Spleen (tissue), 11 donors: Measurements from ENCODE around the gene PLEKHM3. TPM values are rescaled to one million over a fixed set of nuclear protein-coding genes. Genes with fewer than 3 reads are reported as not detected.

Source experiments
- DNase-seq: peaks from one replicate; pipeline ENCODE4 v3.0.0-alpha.2; 2020
- H3K27ac ChIP-seq, 8 donors: fragments of 200-600 bp; sonication (generic) in 7 of 8; 1 replicate in 4 of 8; 2 replicates in 4 of 8; pipeline versions ENCODE4 v1.5.0 to v1.8.0; 2016 to 2021; ENCODE audit warnings: inconsistent platforms in 4 of 8, mild to moderate bottlenecking in 4 of 8, moderate library complexity in 1 of 8
- H3K27me3 ChIP-seq, 7 donors: fragments of 200-600 bp; sonication (generic) in 6 of 7; replicated peaks in 1 of 7; 1 replicate in 4 of 7; 2 replicates in 3 of 7; pipeline versions ENCODE4 v1.5.0 to v1.8.0; 2016 to 2021; ENCODE audit warnings: inconsistent platforms in 3 of 7, mild to moderate bottlenecking in 1 of 7
- H3K36me3 ChIP-seq, 6 donors: fragments of 200-600 bp; sonication (generic) in 5 of 6; 1 replicate in 4 of 6; 2 replicates in 2 of 6; pipeline versions ENCODE4 v1.5.0 to v1.8.0; 2016 to 2021; ENCODE audit warnings: inconsistent platforms in 2 of 6
- H3K4me1 ChIP-seq, 6 donors: fragments of 200-600 bp; sonication (generic) in 5 of 6; 1 replicate in 3 of 6; 2 replicates in 3 of 6; pipeline versions ENCODE4 v1.5.0 to v1.8.0; 2016 to 2021; ENCODE audit warnings: inconsistent platforms in 3 of 6
- H3K4me3 ChIP-seq, 8 donors: fragments of 200-600 bp; sonication (generic) in 7 of 8; 1 replicate in 4 of 8; 2 replicates in 4 of 8; pipeline versions ENCODE4 v1.5.0 to v1.8.0; 2016 to 2021; ENCODE audit warnings: inconsistent platforms in 4 of 8, mild to moderate bottlenecking in 4 of 8, moderate library complexity in 2 of 8
- H3K9me3 ChIP-seq, 8 donors: fragments of 200-600 bp; sonication (generic) in 7 of 8; 1 replicate in 4 of 8; 2 replicates in 4 of 8; pipeline versions ENCODE4 v1.5.0 to v1.8.0; 2016 to 2021; ENCODE audit warnings: inconsistent platforms in 4 of 8
- CTCF ChIP-seq, 11 experiments: fragments of 200-600 bp in 7 of 11; fragments of 450-650 bp in 4 of 11; sonication (generic) in 4 of 11; IDR thresholded peaks in 8 of 11; conservative IDR thresholded peaks in 3 of 11; 1 replicate in 7 of 11; 2 replicates in 4 of 11; pipeline versions ENCODE4 v1.4.0 to v1.8.0; 2016 to 2021; ENCODE audit warnings: antibody characterized with exemption in 11 of 11, inconsistent platforms in 4 of 11, mild to moderate bottlenecking in 1 of 11
- POLR2A ChIP-seq, 3 donors: fragments of 450-650 bp; IDR thresholded peaks; one replicate each; pipeline ENCODE4 v1.5.1; 2017; ENCODE audit warnings: antibody characterized with exemption in 3 of 3, mild to moderate bottlenecking in 1 of 3
- POLR2AphosphoS5 ChIP-seq, 3 donors: sonication (generic); formaldehyde crosslinking; IDR thresholded peaks; one replicate each; pipeline ENCODE4 v1.5.1; 2017; ENCODE audit warnings: antibody characterized with exemption in 3 of 3
- WGBS, 5 donors: extraction: QIAGEN DNeasy Blood & Tissue Kit in 3 of 5; methylation state at CpG; one replicate each; pipeline versions ENCODE4 v1.1.5 to v1.1.7; 2013 to 2018; 5-methylcytosine and 5-hydroxymethylcytosine counted together
- intact Hi-C: fragments of 100-400 bp; cut with DNase I; formaldehyde crosslinking; loops from one replicate; pipeline ENCODE4 v1.15.0; 2023; ENCODE audit warnings: low total_unique reads
- polyA plus RNA-seq, 3 donors: library from polyadenylated mRNA; stranded (reverse); fragments of 200-250 nt; gene quantifications; one replicate each; pipeline ENCODE4 v1.2.1, GENCODE V29; 2013
- total RNA-seq, 7 donors: library from RNA; depleted of rRNA in 3 of 7; stranded (reverse); fragments of >200 nt in 3 of 7; fragmentation: NEBNext Ultra II Directional in 4 of 7; extraction: Animal tissue kit (Norgen Biotek cat#: 25700) in 4 of 7; gene quantifications; one replicate each; pipeline versions ENCODE4 v1.1.0 to v1.2.1, GENCODE V29; 2016 to 2021
- donor health status: healthy with polysubstance abuse.
- donor health status: DM: no; HTN: no; CAD: no; lungs with moderate emphysema.
- donor health status: DM: no; HTN: no; CAD: no.
- donor health status: Bipolar disorder and iron deficiency.
- donor health status: healthy.
- donor health status: DM: no; HTN: no; CAD: no.
- donor health status: DM: yes; HTN: yes; CAD: no.

Gene PLEKHM3
- total and polyA plus RNA-seq, 10 donors, result 2.4 to 24.3 (median 18.3) TPM

GRCh38 chr2:207952564-207953345 is 72.6 kb downstream of the PLEKHM3 start:
- H3K27ac ChIP-seq, result no peak overlapping the region
- peaks cover 4 to 35% (median 17%) of the 10 kb centered on the region in 6 donors for H3K4me1 ChIP-seq
- TF ChIP-seq POLR2AphosphoS5 (IDR thresholded peaks at IDR 0.05), result no peak
- TF ChIP-seq POLR2A (IDR thresholded peaks at IDR 0.05), result no peak
- TF ChIP-seq CTCF (IDR thresholded peaks at IDR 0.05 in 8 of 11, conservative IDR thresholded peaks at IDR 0.05 in 3 of 11), result no peak
- no peaks in the 10 kb centered on the region for H3K9me3 ChIP-seq
- 93 to 98% (median 95%) methylated on average over 6 of the region's 6 CpGs for WGBS, 5 donors
- no peaks in the 10 kb centered on the region for H3K27me3 ChIP-seq
- no peak for DNase-seq
- intact Hi-C loops, result no loop called here
- H3K4me3 ChIP-seq, result no peak overlapping the region
- no peaks in the 10 kb centered on the region for H3K36me3 ChIP-seq

GRCh38 chr2:207951734-207952470 is 73.4 kb downstream of the PLEKHM3 start:
- no peaks in the 10 kb centered on the region for H3K36me3 ChIP-seq
- DNase-seq, result no peak
- TF ChIP-seq POLR2AphosphoS5 (IDR thresholded peaks at IDR 0.05) (no peak), CTCF (IDR thresholded peaks at IDR 0.05 in 8 of 11, conservative IDR thresholded peaks at IDR 0.05 in 3 of 11) (no peak), POLR2A (IDR thresholded peaks at IDR 0.05) (no peak)
- intact Hi-C loops, result no loop called here
- H3K4me1 ChIP-seq, result peaks cover 4 to 35% (median 17%) of the 10 kb centered on the region in 6 donors
- no peak overlapping the region for H3K4me3 ChIP-seq
- no peak overlapping the region for H3K27ac ChIP-seq
- WGBS, 5 donors, result 48 to 60% (median 55%) methylated on average over 5 of the region's 5 CpGs
- no peaks in the 10 kb centered on the region for H3K27me3 ChIP-seq
- no peaks in the 10 kb centered on the region for H3K9me3 ChIP-seq

GRCh38 chr2:207950761-207951114 is 74.6 kb downstream of the PLEKHM3 start:
- WGBS, 5 donors, result 63 to 80% (median 70%) methylated on average over 2 of the region's 2 CpGs
- H3K4me1 ChIP-seq, result peaks cover 4 to 35% (median 17%) of the 10 kb centered on the region in 6 donors
- no peak for TF ChIP-seq CTCF (IDR thresholded peaks at IDR 0.05 in 8 of 11, conservative IDR thresholded peaks at IDR 0.05 in 3 of 11)
- no peak overlapping the region for H3K4me3 ChIP-seq
- peaks cover 0 to 6% (median 0%) of the 10 kb centered on the region in 6 donors for H3K36me3 ChIP-seq
- H3K27me3 ChIP-seq, result no peaks in the 10 kb centered on the region
- no peak for DNase-seq
- H3K27ac ChIP-seq, result no peak overlapping the region
- H3K9me3 ChIP-seq, result no peaks in the 10 kb centered on the region
- intact Hi-C loops, result no loop called here
